Measurements from ENCODE around the gene CBR4. TPM values are rescaled to one million over a fixed set of nuclear protein-coding genes. Genes with fewer than 3 reads are reported as not detected.

CBR4 gene
- total RNA-seq, 1 experiment from 2014 or later = 33.6 TPM

GRCh38 chr4:169045862-169046584, 36.0 kb upstream of the CBR4 start:
- Mint-ChIP-seq H3K27me3 (ENCODE audit: low read depth) (no peaks in the 10 kb centered on the region; the same call in 1 of the 2 replicates), H3K4me3 (no peak overlapping the region), H3K4me1 (peaks cover 12 to 14% of the 10 kb centered on the region in 2 experiments), H3K27ac (peak overlapping the region; percentile 37 to 94 (median 84); a peak in 4 of 7 replicates), H3K9me3 (no peaks in the 10 kb centered on the region), H3K36me3 (ENCODE audit: insufficient read depth in 1 of 3, low read depth in 3 of 3) (no peaks in the 10 kb centered on the region)
- TF ChIP-seq, protein P1, sequence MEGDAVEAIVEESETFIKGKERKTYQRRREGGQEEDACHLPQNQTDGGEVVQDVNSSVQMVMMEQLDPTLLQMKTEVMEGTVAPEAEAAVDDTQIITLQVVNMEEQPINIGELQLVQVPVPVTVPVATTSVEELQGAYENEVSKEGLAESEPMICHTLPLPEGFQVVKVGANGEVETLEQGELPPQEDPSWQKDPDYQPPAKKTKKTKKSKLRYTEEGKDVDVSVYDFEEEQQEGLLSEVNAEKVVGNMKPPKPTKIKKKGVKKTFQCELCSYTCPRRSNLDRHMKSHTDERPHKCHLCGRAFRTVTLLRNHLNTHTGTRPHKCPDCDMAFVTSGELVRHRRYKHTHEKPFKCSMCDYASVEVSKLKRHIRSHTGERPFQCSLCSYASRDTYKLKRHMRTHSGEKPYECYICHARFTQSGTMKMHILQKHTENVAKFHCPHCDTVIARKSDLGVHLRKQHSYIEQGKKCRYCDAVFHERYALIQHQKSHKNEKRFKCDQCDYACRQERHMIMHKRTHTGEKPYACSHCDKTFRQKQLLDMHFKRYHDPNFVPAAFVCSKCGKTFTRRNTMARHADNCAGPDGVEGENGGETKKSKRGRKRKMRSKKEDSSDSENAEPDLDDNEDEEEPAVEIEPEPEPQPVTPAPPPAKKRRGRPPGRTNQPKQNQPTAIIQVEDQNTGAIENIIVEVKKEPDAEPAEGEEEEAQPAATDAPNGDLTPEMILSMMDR (conservative IDR thresholded peaks at IDR 0.05) = peak; percentile 62
- WGBS (ENCODE audit: extremely low coverage, insufficient read length, low lambda C conversion rate) = no CpG with 5 or more reads among the region's 15 CpGs
- no peaks in the 10 kb centered on the region for H3K9me3 ChIP-seq (ENCODE audit: control insufficient read depth, low read depth, low read length)
- no peak overlapping the region for H2BK20ac ChIP-seq (ENCODE audit: low read depth, low read length, poor library complexity, severe bottlenecking)
- no peaks in the 10 kb centered on the region for H3K79me1 ChIP-seq (ENCODE audit: insufficient read depth, low read depth, low read length, poor library complexity, severe bottlenecking)
- no peaks in the 10 kb centered on the region for H3K23me2 ChIP-seq (ENCODE audit: insufficient read length, low read depth, low read length, poor library complexity, severe bottlenecking)
- H4K8ac ChIP-seq (replicated peaks; ENCODE audit: insufficient read length, low read depth, low read length) = no peak overlapping the region
- no peak overlapping the region for H3K4me2 ChIP-seq (ENCODE audit: insufficient read depth, insufficient read length, low read length)
- no peak overlapping the region for H2BK5ac ChIP-seq (ENCODE audit: insufficient read length, low read length)
- no peaks in the 10 kb centered on the region for H4K20me1 ChIP-seq (ENCODE audit: control insufficient read depth, insufficient read depth, insufficient read length)
- no peak overlapping the region for H2BK120ac ChIP-seq (ENCODE audit: low read depth, low read length, poor library complexity, severe bottlenecking)
- no peak overlapping the region for H3T11ph ChIP-seq (ENCODE audit: low read length)
- peak; percentile 52 for DNase-seq
- H3K9ac ChIP-seq (ENCODE audit: extremely low read depth, insufficient read length, low read length) = no peak overlapping the region
- H3K14ac ChIP-seq (ENCODE audit: insufficient read depth, low read length) = peak overlapping the region; percentile 9; the same call in 1 of the 2 replicates
- H3K4ac ChIP-seq (ENCODE audit: low read depth, low read length) = no peak overlapping the region; the same call in 1 of the 2 replicates
- H4K91ac ChIP-seq (ENCODE audit: insufficient read length, low read depth, low read length) = no peak overlapping the region
- no peaks in the 10 kb centered on the region for H3K27me3 ChIP-seq (ENCODE audit: insufficient read depth, low read length)
- H2BK12ac ChIP-seq (ENCODE audit: insufficient read length, low read depth, low read length) = no peak overlapping the region
- H3K56ac ChIP-seq (ENCODE audit: insufficient read length, low read depth, low read length) = no peak overlapping the region
- H3K4me1 ChIP-seq (ENCODE audit: insufficient read depth, low read length) = no peaks in the 10 kb centered on the region
- no peak overlapping the region for H4K5ac ChIP-seq (ENCODE audit: insufficient read length, low read depth, low read length)
- no peak overlapping the region for H2AK5ac ChIP-seq (ENCODE audit: insufficient read length, low read length)
- H3K27ac ChIP-seq (ENCODE audit: insufficient read length, low read depth, low read length) = no peak overlapping the region
- H3K23ac ChIP-seq (ENCODE audit: insufficient read length, low read depth, low read length) = no peak overlapping the region
- no peaks in the 10 kb centered on the region for H3K79me2 ChIP-seq (ENCODE audit: insufficient read depth, low read length)
- H3K18ac ChIP-seq (ENCODE audit: insufficient read length, low read depth, low read length) = no peak overlapping the region
- peak overlapping the region; percentile 63 for H2AFZ ChIP-seq (ENCODE audit: low read length)
- no peak overlapping the region for H2BK15ac ChIP-seq (ENCODE audit: low read depth, low read length)
